SKM-1 treated with dmso at 0.1 percent for 144 hours (cell line): ENCODE measurements around the gene SPDL1.

Experiments
- DNase-seq: peaks from one replicate; lab custom pipeline; 2025; ENCODE audit not compliant: unreplicated experiment; lab: John Stamatoyannopoulos, UW

Gene SPDL1

GRCh38 chr5:169627551-169627950 lies 44.0 kb downstream of the SPDL1 start:
- no peak for DNase-seq

- no peak for DNase-seq
Observed at GRCh38 chr5:169628892-169629291, 45.3 kb downstream of the SPDL1 start.

- no peak for DNase-seq
Observed at GRCh38 chr5:169629847-169630548, 46.4 kb downstream of the SPDL1 start.

- DNase-seq: no peak
Observed at GRCh38 chr5:169631360-169631759, 47.8 kb downstream of the SPDL1 start.

GRCh38 chr5:169632946-169633345 lies 49.4 kb downstream of the SPDL1 start:
- no peak for DNase-seq

- DNase-seq: no peak
Observed at GRCh38 chr5:169634606-169635005, 51.0 kb downstream of the SPDL1 start.

GRCh38 chr5:169635936-169636335 lies 52.4 kb downstream of the SPDL1 start:
- DNase-seq: peak; percentile 17

GRCh38 chr5:169636477-169637084 lies 53.0 kb downstream of the SPDL1 start:
- no peak for DNase-seq

GRCh38 chr5:169637085-169637548 lies 53.5 kb downstream of the SPDL1 start, which contains the start of gene DOCK2:
Gene DOCK2 (plus strand): TSS chr5:169637275. CDS start chr5:169637327, 52 bp downstream.
- peak; percentile 82 for DNase-seq

- peak; percentile 60 for DNase-seq
Observed at GRCh38 chr5:169637549-169638121, 54.1 kb downstream of the SPDL1 start.

- DNase-seq: no peak
Observed at GRCh38 chr5:169641253-169641652, 57.7 kb downstream of the SPDL1 start.

- DNase-seq: no peak
Observed at GRCh38 chr5:169646856-169647255, 63.3 kb downstream of the SPDL1 start.

- DNase-seq: peak; percentile 11
Observed at GRCh38 chr5:169647566-169647965, 64.0 kb downstream of the SPDL1 start.

GRCh38 chr5:169648725-169649310 lies 65.2 kb downstream of the SPDL1 start:
- no peak for DNase-seq

GRCh38 chr5:169649486-169649885 lies 65.9 kb downstream of the SPDL1 start:
- no peak for DNase-seq

GRCh38 chr5:169650701-169651331 lies 67.2 kb downstream of the SPDL1 start:
- DNase-seq: no peak

- no peak for DNase-seq
Observed at GRCh38 chr5:169651526-169651925, 68.0 kb downstream of the SPDL1 start.

GRCh38 chr5:169652057-169652456 lies 68.5 kb downstream of the SPDL1 start:
- no peak for DNase-seq

- no peak for DNase-seq
Observed at GRCh38 chr5:169653091-169653490, 69.5 kb downstream of the SPDL1 start.
